CD4-positive, alpha-beta T cell treated with Interleukin-10 for 1 hour (primary cell): ENCODE measurements around the gene TUBG2.
"Not testable (repeated sequence)": the region's sequence is repeated elsewhere in the genome, so short reads cannot be mapped to it uniquely, and the experiment has no call there.

Experiments
- DNase-seq: peaks from one replicate; pipeline ENCODE4 v3.0.0-alpha.2; 2020

Gene TUBG2

DNA sequence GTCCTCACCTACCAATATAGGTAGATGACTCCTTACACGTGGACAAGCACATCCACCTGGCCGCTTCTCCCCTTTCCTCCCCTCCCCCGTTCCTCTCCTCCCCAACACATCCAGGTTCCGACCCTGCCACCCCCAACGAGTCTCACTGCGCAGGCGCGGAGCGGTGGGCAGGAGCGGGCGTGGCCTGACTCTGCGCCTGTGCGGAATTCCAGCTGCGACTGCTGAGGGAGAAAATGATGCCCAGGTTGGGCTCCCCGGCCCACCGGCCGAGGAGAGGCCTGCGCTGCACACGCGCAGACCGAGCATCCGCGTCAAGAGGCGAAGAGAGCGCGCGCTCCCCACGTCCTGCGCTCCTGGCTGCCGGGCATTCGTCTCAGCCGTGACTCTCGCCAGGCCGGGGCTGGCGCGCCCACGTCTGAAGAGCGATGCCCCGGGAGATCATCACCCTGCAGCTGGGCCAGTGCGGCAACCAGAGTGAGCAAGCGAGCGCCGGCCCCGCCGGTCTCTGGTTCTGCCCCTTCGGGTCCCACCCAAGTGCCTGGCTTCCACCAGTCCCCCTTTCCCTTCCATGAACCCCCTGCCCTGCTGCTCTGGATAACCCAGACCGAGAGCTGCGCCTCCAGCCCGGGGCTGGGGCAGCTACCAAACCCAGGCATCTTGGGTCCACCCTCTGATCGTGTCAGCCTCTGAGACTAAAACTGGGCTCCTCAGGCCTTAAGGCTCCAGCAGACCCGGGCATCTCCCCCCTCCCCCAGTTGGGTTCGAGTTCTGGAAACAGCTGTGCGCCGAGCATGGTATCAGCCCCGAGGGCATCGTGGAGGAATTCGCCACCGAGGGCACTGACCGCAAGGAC lies at the start of gene TUBG2:
TSS of gene TUBG2 (plus strand) at position 206 of the 853 bp plus-strand sequence. CDS start at position 426, 220 bp downstream.
- peak; percentile 82 for DNase-seq

DNA sequence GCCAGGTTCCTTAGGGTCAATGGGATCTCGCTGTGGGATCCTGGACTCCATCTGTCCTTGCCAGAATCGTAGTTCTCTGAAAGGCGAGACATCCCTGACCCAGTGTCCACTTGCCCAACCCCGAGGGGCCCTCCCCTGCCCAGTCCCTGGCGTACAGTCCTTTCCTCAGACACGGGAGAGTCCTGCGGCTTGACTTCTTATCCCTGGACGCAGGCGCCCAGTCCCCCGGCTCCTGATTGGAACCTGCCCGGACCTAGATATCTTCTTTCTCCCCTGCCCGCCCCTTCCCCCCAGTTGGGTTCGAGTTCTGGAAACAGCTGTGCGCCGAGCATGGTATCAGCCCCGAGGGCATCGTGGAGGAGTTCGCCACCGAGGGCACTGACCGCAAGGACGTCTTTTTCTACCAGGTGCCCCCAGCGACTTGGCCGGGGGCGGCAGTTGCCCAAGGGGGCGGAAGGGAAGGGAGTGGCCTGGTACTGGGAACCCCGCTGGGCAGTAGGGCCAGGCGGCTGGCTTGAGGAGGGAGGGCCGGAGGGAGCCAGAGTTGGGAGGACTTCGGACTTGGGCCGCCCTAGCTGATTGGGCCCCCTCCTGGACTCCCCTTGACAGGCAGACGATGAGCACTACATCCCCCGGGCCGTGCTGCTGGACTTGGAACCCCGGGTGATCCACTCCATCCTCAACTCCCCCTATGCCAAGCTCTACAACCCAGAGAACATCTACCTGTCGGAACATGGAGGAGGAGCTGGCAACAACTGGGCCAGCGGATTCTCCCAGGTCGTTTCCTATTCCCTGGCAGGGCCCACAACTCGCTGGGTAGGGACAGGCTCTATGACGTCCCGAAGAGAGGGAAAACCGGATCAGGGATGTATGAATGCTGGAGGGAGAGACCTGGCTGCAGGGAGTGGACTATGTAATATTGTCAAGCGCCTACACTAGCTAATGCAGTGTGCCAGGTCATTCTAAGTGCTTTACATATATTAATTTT lies 49.0 kb upstream of the TUBG2 start:
- DNase-seq: not testable (repeated sequence)

DNA sequence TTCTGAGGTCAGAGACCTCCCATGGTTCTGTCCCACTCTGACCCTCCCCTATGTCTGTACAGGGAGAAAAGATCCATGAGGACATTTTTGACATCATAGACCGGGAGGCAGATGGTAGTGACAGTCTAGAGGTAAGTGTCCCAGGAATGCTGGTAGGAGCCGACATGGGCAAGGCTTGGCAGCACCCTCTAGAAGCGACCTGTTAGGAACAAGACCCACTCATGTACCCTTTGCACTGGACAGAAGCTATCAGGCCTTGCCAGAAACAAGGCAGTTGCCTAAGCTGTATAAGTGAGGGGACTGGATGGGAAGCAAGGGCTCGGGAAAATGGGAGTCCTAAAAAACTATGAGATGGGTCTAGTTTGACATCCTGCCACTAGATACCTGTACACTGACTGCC lies 47.1 kb upstream of the TUBG2 start:
- no peak for DNase-seq

DNA sequence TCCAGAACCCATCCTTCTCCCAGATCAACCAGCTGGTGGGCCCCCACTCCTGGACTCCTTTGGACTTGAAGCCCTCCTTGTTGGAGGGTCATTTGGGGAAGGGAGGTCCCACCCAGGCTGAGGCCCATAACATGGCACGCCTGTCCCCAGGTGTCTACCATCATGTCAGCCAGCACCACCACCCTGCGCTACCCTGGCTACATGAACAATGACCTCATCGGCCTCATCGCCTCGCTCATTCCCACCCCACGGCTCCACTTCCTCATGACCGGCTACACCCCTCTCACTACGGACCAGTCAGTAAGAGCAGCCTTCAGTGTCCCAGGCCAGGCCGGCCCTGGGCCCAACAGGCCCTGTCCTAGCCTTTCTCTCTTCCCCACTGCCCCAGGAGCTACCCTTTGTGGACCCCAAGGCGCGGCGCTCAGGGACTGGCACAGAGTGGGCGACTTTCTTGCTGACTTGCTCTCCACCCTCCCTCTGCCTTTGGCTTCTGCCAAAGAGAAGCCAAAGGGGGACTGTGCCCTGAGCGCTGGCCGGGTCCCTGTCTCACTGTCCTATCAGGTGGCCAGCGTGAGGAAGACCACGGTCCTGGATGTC lies 45.3 kb upstream of the TUBG2 start:
- DNase-seq: no peak

DNA sequence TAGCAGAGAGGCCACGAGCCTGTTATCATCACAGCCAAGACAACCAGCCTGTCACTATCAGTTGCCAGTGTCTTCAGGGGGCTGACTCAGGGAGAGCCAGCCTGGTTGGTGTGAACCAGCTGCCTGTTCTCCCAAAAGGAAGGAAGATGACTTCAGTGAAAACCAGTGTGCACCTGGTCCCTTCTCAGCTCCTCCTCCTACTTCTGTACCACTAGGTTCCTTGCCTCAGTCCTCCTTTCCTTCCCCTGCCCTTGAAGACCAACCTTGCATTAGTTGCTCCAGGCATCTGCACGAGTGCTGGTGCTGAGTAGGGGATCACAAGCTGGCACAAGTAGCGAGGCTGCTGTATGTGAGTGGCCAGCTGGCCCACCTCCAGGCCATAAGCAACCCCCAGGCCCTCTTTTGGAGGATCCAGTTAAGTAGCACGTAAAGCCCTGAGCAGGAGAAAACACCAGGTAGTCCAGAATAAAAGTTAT lies 41.1 kb upstream of the TUBG2 start:
- DNase-seq: no peak

DNA sequence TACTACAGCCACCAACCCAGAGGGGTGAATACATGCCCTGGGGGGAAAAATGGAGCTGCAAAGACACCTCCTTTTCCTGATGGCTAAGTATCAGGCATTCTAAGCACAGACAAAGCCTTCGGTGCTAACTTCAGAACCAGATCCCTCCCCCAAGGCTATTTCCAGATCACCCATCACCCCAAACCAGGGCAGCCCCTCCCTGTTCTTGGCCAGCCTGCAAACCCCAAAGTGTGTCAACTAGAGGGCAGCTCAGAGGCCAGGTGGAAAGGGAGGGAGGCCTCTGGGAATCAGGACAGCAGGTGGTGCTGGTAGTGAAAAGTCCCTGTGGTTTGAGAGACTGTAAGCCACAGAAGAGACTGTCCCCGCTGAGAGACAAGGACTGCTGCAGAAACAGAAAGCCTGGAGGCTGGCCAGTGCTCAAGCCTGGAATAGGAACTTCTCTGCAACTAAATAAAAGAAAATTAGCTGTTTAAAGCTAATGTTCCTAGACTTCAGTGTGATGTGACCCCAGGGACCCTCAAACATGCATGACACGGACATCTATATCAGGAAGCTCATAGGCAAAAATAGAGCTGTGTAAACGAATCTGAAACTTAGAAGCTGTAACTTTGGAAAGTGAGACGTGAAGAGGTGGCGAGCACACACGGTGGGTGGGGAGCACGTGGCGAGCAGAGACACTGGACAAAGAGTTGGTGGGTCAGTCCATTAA lies 40.5 kb upstream of the TUBG2 start:
- DNase-seq: no peak

DNA sequence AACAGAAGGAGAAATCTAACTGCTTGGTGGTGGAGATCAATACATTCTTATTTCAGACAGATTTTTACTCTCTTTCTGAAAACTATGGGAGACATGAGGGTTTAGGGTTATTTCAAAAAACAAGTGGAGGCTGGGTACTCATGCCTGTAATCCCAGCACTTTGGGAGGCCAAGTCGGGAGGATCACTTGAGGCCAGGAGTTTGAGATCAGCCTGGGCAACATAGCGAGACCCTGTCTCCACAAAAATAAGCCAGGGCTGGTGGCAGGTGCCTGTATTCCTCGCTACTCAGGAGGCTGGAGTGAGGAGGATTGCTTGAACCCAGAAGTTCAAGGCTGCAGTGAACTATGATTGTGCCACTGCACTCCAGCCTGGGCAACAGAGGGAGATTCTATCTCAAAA lies 37.1 kb upstream of the TUBG2 start:
- DNase-seq: not testable (repeated sequence)

DNA sequence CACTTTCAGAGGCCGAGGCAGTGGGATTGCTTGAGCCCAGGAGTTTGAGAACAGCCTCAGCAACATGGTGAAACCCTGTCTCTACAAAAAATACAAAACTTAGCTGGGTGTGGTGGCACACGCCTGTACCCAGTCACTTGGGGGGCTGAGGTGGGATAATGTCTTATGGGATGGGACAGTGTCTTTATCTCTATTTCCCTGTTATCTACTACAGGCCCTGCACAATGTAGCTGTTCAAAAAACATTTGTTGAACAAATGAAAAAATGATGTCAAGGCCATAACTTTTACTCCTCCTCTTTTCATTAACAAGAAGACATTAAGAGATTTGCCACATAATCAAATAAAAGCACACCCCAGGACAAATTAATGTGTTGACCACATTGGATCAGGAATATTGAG lies 35.8 kb upstream of the TUBG2 start:
- no peak for DNase-seq

DNA sequence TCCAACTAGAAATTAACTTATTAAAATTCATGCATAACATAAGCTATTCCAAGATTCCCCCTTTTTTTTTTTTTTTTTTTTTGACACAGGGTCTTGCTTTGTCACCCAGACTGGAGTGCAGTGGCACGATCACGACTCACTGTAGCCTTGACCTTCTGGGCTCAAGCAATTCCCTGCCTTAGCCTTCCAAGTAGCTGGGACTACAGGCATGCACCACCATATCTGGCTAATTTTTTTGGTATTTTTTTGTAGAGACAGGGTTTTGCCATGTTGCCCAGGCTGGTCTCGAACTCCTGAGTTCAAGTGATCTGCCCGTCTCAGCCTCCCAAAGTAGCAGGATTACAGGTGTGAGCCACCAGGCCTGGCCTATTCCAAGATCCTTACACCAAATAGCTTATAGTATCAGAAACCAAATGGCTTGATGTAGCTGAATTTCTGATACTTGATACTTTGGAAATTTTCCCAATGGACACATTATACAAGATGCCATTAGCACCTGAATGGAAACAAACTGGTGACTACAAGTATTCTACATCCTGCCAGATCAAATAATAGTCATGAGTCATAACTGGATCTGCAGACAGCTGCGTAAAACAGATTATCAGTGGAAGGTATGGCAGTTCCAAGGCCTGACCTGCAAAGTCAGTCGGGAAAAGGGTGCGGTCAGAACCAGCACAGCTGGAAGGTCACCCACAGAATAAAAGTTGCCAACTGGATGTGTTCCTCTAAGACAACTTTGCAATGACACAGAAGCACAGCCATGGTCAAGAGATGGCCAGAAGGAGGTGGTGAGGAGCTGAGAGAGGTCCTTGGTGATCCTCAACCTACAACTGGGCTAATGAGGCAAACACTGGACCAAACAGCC lies 35.1 kb upstream of the TUBG2 start:
- no peak for DNase-seq

DNA sequence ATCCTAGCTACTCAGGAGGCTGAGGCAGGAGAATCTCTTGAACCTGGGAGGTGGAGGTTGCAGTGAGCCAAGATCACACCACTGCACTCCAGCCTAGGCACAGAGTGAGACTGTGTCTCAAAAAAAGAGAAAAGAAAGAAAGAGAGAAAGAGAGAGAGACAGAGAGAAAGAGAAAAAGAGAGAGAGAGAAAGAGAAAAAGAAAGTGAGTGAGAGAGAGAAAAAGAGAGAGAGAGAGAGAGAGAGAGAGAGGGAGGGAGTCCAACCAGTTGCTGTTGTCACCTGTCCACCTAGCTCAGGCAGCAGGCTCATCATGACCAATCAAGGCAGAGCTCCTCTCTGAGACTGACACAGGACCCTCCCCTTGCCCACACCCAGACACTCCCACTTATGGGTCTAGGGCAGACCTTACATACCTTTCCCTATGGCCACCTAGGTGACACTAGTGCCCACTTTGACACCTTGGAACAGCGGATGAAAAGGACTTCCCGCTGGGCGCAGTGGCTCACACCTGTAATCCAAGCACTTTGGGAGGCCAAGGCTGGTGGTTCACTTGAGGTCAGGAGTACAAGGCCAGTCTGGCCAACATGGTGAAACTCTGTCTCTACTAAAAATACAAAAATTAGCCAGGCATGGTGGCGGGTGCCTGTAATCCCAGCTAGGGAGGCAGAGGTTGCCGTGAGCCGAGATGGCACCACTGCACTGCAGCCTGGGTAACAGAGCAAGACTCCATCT lies 31.9 kb upstream of the TUBG2 start:
- not testable (repeated sequence) for DNase-seq

DNA sequence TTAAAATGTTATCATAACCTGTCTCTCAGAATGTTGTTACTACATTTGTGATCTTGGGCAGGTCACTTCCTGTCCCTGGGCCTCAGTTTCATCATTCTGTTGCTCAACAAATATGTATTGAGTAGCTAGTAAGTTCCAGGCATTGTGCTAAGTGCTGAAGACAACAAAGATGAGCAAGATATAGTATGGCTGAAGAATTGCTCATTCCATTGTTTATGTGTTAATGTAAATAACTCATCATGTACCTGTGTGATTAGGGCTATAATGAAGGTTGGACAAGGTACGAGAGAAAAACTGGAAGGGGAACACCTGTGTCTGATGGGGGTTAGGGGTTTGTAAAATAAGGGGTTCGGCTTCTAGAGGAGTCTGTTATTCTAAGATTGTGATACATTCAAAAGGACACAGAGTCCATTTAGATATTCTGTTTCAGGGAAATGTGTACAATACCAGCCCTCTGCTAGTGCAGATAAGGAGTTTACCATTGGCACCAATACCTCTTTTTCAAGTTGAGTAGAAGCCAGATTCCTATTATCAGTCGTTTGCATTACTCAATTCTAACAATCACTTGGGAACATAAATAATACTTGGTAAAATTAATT lies 29.6 kb upstream of the TUBG2 start:
- no peak for DNase-seq

DNA sequence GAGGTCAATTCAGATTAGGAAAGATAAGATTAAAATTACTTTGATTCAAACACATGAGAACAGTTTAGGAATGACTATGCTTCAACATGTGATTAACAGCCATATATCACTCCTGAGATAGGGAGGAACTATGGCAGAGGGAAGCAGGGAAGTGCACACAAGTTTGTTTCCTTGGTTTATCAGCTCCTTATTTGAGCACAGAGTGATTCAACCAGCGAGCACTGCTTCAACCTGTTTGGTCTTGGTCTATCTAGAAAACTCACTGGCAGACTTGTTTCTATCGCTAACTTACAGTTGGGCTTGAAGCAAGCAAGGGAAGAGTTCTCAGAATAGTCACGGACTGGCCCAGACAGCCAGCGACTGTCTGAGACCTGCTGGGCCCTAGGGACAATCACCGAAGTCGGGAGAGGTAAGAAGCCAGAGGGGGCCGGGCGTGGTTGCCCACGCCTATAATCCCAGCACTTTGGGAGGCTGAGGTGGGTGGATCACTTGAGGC lies 26.1 kb upstream of the TUBG2 start:
- no peak for DNase-seq

DNA sequence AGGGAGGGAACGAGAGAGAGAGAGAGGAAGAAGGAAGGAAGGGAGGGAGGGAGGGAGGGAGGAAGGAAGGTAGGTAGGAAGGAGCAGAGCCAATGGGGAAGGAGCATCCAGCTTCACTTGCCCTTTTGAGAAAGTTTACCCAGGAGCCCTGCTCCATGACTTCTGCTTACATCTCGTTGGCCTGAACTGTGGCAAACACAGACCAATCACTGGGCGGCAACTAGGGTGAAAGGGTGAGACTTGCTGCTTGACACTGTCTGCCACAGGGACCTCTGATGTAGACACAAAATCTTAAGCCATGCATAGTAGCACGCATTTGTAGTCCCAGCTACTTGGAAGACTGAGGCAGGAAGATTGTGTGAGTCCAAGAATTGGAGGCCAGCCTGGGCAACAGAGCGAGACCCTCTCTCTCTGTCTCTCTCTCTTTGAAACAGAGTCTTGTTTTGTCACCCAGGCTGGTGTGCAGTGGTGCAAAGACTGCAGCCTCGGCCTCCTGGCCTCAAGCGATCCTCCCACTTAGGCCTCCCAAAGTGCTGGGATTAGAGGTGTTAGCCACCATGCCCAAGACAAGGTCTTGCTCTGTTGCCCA lies 19.5 kb upstream of the TUBG2 start:
- no peak for DNase-seq

DNA sequence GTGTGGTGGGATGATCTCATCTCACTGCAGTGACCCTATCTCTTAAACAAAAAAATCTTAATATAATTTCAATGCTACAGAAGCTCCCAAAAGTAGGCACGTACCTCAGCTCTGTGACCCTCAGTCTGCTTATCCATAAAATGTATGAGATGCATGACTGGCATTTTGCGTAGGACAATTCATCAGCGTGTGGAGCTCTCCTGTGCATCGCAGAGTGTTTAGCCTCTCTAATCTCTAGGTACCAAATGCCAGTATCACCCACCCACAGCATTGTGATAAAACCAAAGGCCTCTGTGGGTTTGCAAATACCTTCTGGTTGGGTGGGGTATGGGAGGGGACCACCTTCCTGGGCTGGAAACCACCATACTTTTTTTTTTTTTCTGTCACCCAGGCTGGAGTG lies 19.0 kb upstream of the TUBG2 start:
- no peak for DNase-seq

DNA sequence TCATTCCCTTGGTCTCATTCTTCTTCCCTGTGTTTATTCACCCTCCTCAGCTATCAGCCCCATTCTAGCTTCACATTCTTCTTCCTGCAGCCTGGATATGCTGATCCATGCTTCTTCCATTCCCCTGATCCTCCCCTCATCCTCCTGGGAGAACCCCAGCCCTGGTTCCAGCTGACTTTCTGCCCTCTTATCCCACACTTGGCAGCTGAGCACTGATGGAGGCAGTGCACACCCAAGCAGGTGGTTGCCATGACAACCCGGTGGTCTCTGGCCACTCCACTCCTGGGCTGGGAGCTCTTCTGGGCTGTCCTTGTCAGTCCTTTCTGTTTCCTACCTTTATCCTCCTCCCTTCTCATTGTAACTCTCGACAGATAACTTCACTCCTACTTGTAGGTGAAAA lies 16.7 kb upstream of the TUBG2 start:
- no peak for DNase-seq

DNA sequence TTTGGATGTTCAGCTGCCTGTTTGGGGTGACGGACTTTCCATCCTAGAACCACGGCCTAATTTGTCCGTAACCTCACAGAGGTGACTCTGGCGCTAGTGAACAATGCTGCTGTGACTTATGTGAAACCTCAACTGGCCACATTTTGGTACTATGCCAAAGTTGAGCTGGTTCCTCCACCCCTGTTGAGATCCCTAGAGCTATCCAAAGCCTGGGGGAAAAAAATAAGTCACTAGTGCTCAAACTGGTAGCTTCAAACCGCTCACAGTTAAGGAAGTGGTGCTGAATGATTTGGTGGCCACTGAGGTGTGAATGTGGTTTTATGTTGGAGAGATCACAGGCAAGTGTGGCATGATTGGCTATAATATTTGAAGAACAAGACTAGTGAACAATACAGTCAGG lies 11.3 kb upstream of the TUBG2 start:
- no peak for DNase-seq

DNA sequence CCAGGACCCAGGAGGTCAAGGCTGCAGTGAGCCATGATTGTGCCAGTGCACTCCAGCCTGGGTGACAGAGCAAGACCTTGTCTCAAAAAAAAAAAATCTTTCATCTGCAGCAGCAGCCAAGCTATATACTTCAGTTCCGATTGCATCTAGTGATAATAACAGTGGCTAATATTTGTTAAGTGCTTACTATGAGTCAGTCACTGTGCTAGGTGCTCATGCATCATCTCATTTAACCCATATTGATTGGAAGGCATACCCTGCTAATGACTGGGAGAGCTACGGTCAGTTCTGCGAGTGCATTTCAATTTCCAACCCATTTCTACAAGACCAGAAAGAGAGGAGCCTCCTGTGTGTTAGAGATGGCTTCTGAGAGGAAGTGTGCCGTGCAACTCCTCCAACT lies 7.7 kb upstream of the TUBG2 start:
- DNase-seq: no peak

DNA sequence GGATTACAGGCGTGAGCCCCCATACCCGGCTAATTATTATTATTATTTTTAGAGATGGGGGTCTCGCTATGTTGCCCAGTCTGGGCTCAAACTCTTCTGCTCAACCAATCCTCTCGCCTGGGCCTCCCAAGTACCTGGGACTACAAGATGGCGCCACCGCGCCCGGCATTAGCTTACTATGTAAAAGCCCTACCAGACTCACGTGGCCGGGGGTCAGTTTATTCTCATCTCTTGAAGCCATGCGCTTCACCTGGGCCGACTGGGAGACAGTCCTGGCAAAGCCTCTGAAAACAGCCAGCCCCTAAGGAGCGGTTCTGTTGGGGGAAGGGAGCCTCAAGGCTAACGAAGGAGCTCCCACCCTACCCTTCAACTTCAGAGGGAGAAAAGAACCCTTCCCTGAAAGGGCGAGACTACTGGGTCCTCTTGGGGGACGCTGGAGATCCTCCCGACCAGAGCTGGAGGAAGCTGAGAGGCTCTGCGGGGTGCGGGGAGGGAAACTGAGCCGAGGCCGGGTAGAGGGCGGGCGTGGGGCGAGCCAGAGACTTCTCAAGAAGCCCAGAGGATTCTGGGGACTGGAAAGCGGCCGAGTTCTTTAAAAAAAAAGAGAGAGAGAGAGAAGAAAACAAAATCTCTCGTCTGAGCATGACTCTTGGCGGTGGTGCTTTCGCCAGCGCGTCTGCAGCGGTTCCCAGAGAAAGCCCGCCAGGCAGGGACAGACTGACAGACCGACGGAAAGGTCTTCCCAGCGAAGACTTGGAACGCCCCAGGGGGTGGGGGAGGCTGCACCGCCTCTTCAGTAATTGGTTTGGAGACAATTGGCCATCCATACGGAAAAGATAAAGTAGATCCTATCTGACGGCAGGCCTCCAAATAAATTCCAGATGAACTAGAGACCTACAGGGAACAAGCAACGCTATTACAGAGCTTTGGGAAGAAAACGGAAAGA lies 5.6 kb upstream of the TUBG2 start:
- DNase-seq: no peak

DNA sequence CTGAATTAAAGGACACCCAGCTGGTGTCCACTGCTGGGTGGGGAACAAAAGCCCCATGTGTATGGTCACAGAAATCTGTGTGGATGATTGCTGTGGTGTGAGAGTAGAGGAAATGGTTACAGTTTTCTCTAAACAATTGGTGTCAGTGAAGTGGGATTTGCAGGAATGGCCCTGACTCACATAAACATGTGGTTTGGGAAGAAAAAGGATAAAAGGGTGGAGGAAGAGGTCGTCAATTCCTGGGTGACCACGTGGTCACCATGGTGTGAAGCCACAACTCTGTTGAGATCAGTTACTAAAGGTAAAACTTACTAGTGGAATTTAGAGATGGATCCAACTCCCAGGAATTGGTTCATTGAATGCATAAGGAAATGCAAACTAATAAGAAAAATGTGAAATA lies 3.6 kb upstream of the TUBG2 start:
- DNase-seq: no peak
